K562 (cell line): ENCODE measurements around the gene ZNF837. TPM values are rescaled to one million over a fixed set of nuclear protein-coding genes. Genes with fewer than 3 reads are reported as not detected.

ENCODE experiments used
- BCLAF1 ChIP-seq, 2 experiments: fragments of 450-650 bp in 1 of 2; IDR thresholded peaks; 2 replicates each; pipeline ENCODE4 v1.6.1; 2011 to 2017; ENCODE audit warnings: low read depth in 2 of 2, antibody characterized with exemption in 1 of 2, borderline replicate concordance in 1 of 2, low read length in 1 of 2, mild to moderate bottlenecking in 1 of 2, mixed read lengths in 1 of 2; ENCODE audit not compliant: control insufficient read depth in 1 of 2
- CXXC5 ChIP-seq: fragments of 250-450 bp; sonication (Bioruptor Pico); IDR thresholded peaks from 2 replicates; pipeline ENCODE4 v1.8.0; 2022; ENCODE audit warnings: inconsistent platforms, mild to moderate bottlenecking, moderate library complexity
- DEAF1 ChIP-seq: fragments of 450-650 bp; formaldehyde crosslinking; IDR thresholded peaks from 2 replicates; pipeline ENCODE4 v1.4.0; 2020; ENCODE audit warnings: mild to moderate bottlenecking, moderate library complexity
- DPF2 ChIP-seq: fragments of 450-650 bp; IDR thresholded peaks from 2 replicates; pipeline ENCODE4 v1.6.1; 2016
- ELF2 ChIP-seq: fragments of 250-450 bp; sonication (Bioruptor Pico); IDR thresholded peaks from 2 replicates; pipeline ENCODE4 v1.5.0; 2021; ENCODE audit warnings: mild to moderate bottlenecking
- IRF9 ChIP-seq: fragments of 450-650 bp; IDR thresholded peaks from 2 replicates; pipeline ENCODE4 v1.6.1; 2016; ENCODE audit warnings: missing biosample characterization, missing genetic modification characterization
- PPARD ChIP-seq: fragments of 250-450 bp; sonication (Bioruptor Pico); IDR thresholded peaks from 2 replicates; pipeline ENCODE4 v1.8.0; 2022; ENCODE audit warnings: inconsistent platforms, mild to moderate bottlenecking, moderate library complexity
- RBM14 ChIP-seq: fragments of 200-400 bp; formaldehyde crosslinking; IDR thresholded peaks from 2 replicates; pipeline ENCODE4 v1.6.1; 2018; ENCODE audit warnings: low read depth, mild to moderate bottlenecking, low read length, moderate library complexity, borderline replicate concordance; ENCODE audit not compliant: insufficient read depth
- RCOR1 ChIP-seq, 2 experiments: IDR thresholded peaks; 2 replicates each; pipeline ENCODE4 v1.6.1; 2012; ENCODE audit warnings: low read depth in 2 of 2, low read length in 2 of 2, borderline replicate concordance in 1 of 2, improper control_type of control experiment in 1 of 2
- YY1 ChIP-seq, 3 experiments: IDR thresholded peaks; 2 replicates each; pipeline ENCODE4 v1.6.1; 2011; ENCODE audit warnings: low read length in 2 of 3, mild to moderate bottlenecking in 2 of 3, moderate library complexity in 2 of 3, borderline replicate concordance in 1 of 3, control low read depth in 1 of 3, low read depth in 1 of 3; ENCODE audit not compliant: insufficient read depth in 3 of 3, insufficient replicate concordance in 2 of 3, control insufficient read depth in 1 of 3, insufficient read length in 1 of 3; ENCODE audit errors: extremely low read depth in 1 of 3
- ZNF174 ChIP-seq: fragments of 250-450 bp; sonication (Bioruptor Pico); IDR thresholded peaks from 2 replicates; pipeline ENCODE4 v1.4.0; 2020; ENCODE audit warnings: mild to moderate bottlenecking
- ZNF512 ChIP-seq: IDR thresholded peaks from 2 replicates; pipeline ENCODE4 v1.6.1; 2016; ENCODE audit warnings: missing genetic modification characterization, missing compliant biosample characterization
- ZNF79 ChIP-seq: fragments of 250-450 bp; sonication (Bioruptor Pico); IDR thresholded peaks from 2 replicates; pipeline ENCODE4 v1.4.0; 2020; ENCODE audit warnings: low read depth, mild to moderate bottlenecking, moderate library complexity
- polyA plus RNA-seq, 8 experiments: library from polyadenylated mRNA; depleted of rRNA in 4 of 8; stranded (reverse) in 5 of 8; unstranded in 3 of 8; fragments of >200 nt; fragmentation: Nextera tagmentation in 2 of 8; fragmentation: Illumina TruSeq in 1 of 8; extraction: Ambion mirVana in 2 of 8; extraction: Trizol in 1 of 8; gene quantifications; 2 replicates each; pipeline versions ENCODE4 v1.2.1 to v1.2.3, GENCODE V29; 2011 to 2014; ENCODE audit warnings: inconsistent platforms in 1 of 8, missing spikeins in 1 of 8
- total RNA-seq, 7 experiments: library from RNA; depleted of rRNA in 6 of 7; stranded (reverse); fragments of >200 nt in 6 of 7; fragmentation: Illumina TruSeq in 2 of 7; extraction: Trizol in 2 of 7; gene quantifications; 2 replicates each; pipeline versions ENCODE4 v1.2.1 to v1.2.3, GENCODE V29; 2011 to 2021; ENCODE audit warnings: low replicate concordance in 1 of 7

The ZNF837 gene
- total and polyA plus RNA-seq, 9 of the 15 experiments (the other 6 are each of a cell fraction or from before 2014, with no cell fraction given), result 0.11 to 2.1 (median 0.57) TPM; not detected in 4

GRCh38 chr19:58408152-58409009 is 27.6 kb upstream of the ZNF837 start, which contains the start of gene ZNF584 (continued):
- no peak for TF ChIP-seq BCLAF1 (IDR thresholded peaks at IDR 0.05; ENCODE audit: borderline replicate concordance in 1 of 2, control insufficient read depth in 1 of 2, low read depth in 2 of 2, low read length in 1 of 2)
- peak; percentile 87; the same call in 1 of the 2 replicates for TF ChIP-seq RBM14
- no peak for TF ChIP-seq IRF9
- 0 out of 2 replicates have a peak, but pooled peaks have one; percentile 1 for TF ChIP-seq DEAF1 (CRISPR knock-in tag)
- no peak for TF ChIP-seq ZNF79
- peak; percentile 97 for TF ChIP-seq CXXC5 (CRISPR knock-in tag)
- no peak for TF ChIP-seq ZNF512 (tag)
- no peak for TF ChIP-seq PPARD
- TF ChIP-seq DPF2, result no peak
- TF ChIP-seq RCOR1 (IDR thresholded peaks at IDR 0.05; ENCODE audit: borderline replicate concordance in 1 of 2, low read depth in 2 of 2, low read length in 2 of 2), result 0 out of 4 replicates have a peak, but pooled peaks of 1 of the 2 experiments have one; percentile 4
- TF ChIP-seq ZNF174, result no peak
- peak; percentile 24 to 76 (median 71) for TF ChIP-seq YY1 (IDR thresholded peaks at IDR 0.05; ENCODE audit: borderline replicate concordance in 1 of 3, control insufficient read depth in 1 of 3, extremely low read depth in 1 of 3, insufficient read depth in 3 of 3, insufficient read length in 1 of 3, insufficient replicate concordance in 2 of 3, low read depth in 1 of 3, low read length in 2 of 3)
- TF ChIP-seq ELF2 (CRISPR knock-in tag), result no peak
